ENCODE measurements around the gene POLR2L.
A peak's percentile ranks its signal among the peaks of the same experiment; 100 is the strongest.

The POLR2L gene

DNA sequence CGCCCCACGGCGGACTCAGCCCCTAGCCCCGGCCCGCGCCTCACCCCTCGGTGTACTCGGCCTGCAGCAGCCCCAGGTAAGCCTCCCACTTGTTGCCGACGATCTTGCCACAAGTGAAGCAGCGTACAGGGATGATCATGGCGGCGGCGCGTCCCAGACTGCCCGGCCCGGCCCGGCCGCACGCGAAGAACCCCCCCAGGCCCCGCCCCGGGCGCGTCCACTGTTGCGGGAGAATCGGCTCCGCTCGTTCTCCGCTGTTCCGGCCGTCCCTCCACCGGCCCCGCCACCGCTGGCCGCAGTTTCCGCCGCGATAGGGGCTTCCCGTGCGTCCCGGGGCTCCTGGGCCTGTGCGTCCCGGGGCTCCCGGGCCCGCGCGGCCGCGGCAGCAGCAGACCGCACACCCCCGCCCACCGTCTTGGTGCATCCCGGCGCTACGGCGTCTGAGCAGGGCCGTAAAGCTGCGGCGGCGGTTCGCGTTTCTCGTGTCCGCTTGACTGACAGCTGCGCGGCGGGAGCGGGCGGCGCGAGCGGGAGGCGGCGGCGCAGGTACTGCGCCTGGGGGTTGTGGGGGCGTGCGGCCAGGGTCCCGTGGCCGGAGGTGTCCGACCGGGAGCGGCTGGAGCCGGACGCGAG is at the start of gene POLR2L, which contains the start of gene TSPAN4:
POLR2L (minus strand) TSS at position 160 of the 633 bp plus-strand sequence; CDS start at position 139, 21 bp downstream.
TSPAN4 (plus strand) TSS at position 483 of the 633 bp plus-strand sequence. CDS start 7,453 bp downstream, outside the sequence.
- DNase-seq, result peak; percentile 55 to 77

- no peak for DNase-seq
Observed at GRCh38 chr11:890794-891540, 48.6 kb upstream of the POLR2L start.

DNA sequence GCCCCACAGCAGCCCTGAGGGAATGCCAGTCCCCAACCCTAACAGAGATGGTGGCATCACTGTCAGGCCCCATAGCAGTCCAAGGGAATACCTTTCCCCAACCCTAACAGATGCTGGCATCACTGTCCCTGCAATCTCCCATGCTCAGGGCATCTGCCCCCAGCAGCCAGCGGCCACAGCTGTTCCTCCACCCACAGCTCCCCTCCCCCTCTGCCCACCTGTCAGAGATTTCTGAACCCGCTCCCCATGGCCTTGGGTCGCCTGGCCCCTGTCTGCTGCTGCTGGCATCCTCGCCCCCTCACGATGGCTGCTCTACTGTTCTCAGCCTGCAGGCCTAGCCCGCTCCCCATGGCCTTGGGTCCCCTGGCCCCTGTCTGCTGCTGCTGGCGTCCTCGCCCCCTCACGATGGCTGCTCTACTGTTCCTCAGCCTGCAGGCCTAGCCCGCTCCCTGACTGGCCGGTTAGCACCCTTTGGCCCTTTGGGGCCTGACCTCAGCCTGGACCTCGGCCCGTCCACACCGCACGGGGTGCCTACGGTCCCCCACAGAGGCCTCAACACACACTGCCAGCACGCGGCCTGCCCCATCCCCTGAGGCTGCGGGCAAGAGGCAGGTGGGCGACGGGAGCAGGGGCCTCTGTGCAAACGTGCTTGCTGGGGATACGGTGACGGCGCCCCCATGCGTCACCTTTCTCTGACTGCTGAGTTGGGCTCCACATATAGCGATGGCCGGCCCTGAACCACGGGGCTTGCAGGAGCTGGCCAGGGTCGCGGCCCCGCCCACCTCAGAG is 47.6 kb upstream of the POLR2L start:
- no peak for DNase-seq

DNA sequence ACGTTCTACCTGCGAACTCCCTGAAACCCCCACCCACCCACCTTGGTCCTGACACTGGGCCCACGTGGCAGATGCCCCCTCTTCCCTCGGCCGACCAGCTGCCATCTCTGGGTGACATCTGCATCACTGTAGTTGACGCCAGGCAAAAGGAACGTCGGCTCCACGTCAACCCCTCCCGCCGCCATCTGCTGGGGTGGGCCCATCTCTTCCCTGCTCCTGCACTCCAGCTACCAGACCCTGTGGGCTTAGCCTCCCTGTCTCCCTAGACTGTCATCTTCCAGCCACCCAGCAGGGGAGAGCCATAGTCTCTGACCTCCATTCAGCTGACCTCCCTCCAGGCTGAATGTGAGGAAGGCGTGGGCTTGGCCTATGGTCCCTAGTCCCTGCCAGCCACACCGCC is 46.9 kb upstream of the POLR2L start:
- no peak for DNase-seq

- DNase-seq, result no peak
Observed at GRCh38 chr11:888310-889212, 46.2 kb upstream of the POLR2L start.

- no peak for DNase-seq
Observed at GRCh38 chr11:887589-887988, 45.3 kb upstream of the POLR2L start.

GRCh38 chr11:886568-886967 is 44.2 kb upstream of the POLR2L start:
- no peak for DNase-seq

DNA sequence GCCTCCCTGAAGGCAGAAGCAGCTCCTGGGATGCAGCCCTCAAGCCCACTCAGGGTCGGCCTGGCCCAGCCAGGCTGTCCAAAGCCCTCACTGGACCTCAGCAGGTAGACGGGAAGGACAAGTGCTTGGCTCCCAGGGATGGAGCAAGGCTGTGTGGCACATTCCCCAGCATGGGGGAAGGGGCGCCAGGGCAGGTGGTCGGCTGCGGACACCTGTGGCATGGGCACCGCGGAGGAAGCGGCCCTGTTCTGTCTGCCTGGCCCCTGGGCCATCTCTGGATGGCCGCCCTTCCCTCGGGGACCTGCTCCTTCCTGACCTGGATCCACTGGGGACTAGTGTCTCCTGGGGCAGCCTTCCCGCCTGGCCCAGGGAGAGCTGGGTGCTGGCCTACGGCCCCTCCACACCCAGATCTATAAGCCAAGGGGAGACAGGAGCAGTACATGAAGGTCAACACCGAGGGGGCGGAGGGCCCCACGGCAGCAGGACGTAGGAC is 42.3 kb upstream of the POLR2L start:
- no peak for DNase-seq

- no peak for DNase-seq
Observed at GRCh38 chr11:883527-883926, 41.2 kb upstream of the POLR2L start.

- DNase-seq, result no peak
Observed at GRCh38 chr11:882596-882995, 40.3 kb upstream of the POLR2L start.

GRCh38 chr11:880447-880846 is 38.1 kb upstream of the POLR2L start:
- DNase-seq, result no peak

- peak in 1 of 2 experiments; percentile 32 for DNase-seq
Observed at GRCh38 chr11:877565-877964, 35.2 kb upstream of the POLR2L start.

GRCh38 chr11:876545-876944 is 34.2 kb upstream of the POLR2L start:
- no peak for DNase-seq

- no peak for DNase-seq
Observed at GRCh38 chr11:875769-876301, 33.5 kb upstream of the POLR2L start.

GRCh38 chr11:875203-875602 is 32.9 kb upstream of the POLR2L start:
- DNase-seq, result no peak

DNA sequence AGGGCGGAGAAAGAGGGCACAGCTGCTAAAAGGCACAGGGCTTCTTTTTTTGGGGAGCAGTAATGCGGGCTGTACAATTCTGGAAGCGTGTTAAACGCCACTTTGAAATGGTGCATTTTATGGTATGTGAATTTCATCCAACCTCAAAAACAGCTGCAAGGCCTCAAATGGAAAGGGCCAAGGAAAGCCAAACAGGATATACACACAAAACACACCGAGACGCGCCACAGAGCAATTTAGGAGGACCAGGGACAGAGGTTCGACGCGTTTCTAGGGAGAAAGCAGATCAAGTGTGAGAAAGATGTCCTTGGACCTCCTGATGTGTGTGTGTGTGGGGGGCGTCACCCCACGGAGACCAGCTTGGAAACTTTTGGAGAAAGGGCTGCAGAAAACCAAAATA is 31.4 kb upstream of the POLR2L start:
- no peak for DNase-seq

- DNase-seq, result no peak
Observed at GRCh38 chr11:872799-873198, 30.5 kb upstream of the POLR2L start.

GRCh38 chr11:871472-871871 is 29.1 kb upstream of the POLR2L start:
- DNase-seq, result no peak

DNA sequence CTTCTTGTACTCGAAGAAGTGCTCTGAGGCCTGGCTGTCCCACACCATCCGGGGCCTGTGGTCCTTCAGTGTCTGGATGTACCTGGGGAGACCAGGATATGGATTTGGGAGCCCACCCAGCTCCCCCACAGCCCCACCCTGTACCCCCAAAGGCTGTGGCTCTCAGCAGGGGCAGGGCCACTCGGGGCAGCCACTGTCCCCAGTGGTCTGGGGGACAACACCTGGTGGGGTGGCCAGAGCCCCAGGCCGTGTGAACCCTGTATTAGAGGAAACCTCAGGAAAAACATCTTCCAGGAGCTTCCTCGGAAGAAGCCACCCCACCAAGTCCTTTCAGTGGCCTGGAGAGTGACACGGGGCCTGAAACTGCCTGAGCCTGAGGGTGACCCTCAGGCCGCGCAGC is 28.1 kb upstream of the POLR2L start:
- no peak for DNase-seq

GRCh38 chr11:870127-870413 is 27.7 kb upstream of the POLR2L start:
- peak in 1 of 2 experiments; percentile 14 for DNase-seq

- DNase-seq, result no peak
Observed at GRCh38 chr11:869399-870126, 27.2 kb upstream of the POLR2L start.

GRCh38 chr11:868802-869201 is 26.5 kb upstream of the POLR2L start:
- no peak for DNase-seq

All from SW 1271 (cell line).